Measurements from ENCODE around the gene PSEN2.

- TF ChIP-seq CTCF (IDR thresholded peaks at IDR 0.05; ENCODE audit: low read length) (no peak), EZH2 (IDR thresholded peaks at IDR 0.05; ENCODE audit: borderline replicate concordance, low read length) (no peak)
These were observed at the start of gene PSEN2 for GRCh38 chr1:226870401-226871279.
